HPDE6-E6E7 (cell line): Measurements from ENCODE around the gene GRWD1.
"Not testable (repeated sequence)": the region's sequence is repeated elsewhere in the genome, so short reads cannot be mapped to it uniquely, and the experiment has no call there.

Experiments
- DNase-seq: peaks from one replicate; pipeline ENCODE4 v3.0.0; 2011; ENCODE audit warnings: missing footprints; ENCODE audit errors: extremely low spot score

GRWD1 gene

GRCh38 chr19:48479686-48480085 is 33.9 kb downstream of the GRWD1 start:
- no peak for DNase-seq

- peak; percentile 29 for DNase-seq
These were observed 34.4 kb downstream of the GRWD1 start for GRCh38 chr19:48480183-48480557.

- no peak for DNase-seq
These were observed 35.0 kb downstream of the GRWD1 start for GRCh38 chr19:48480558-48481500.

GRCh38 chr19:48481846-48482639 is 36.3 kb downstream of the GRWD1 start:
- DNase-seq = no peak

GRCh38 chr19:48483301-48483700 is 37.5 kb downstream of the GRWD1 start:
- DNase-seq = no peak

GRCh38 chr19:48484247-48484893 is 38.6 kb downstream of the GRWD1 start:
- no peak for DNase-seq

GRCh38 chr19:48484931-48485612 is 39.3 kb downstream of the GRWD1 start:
- DNase-seq = no peak

GRCh38 chr19:48486706-48487105 is 40.9 kb downstream of the GRWD1 start:
- not testable (repeated sequence) for DNase-seq

GRCh38 chr19:48487544-48487943 is 41.8 kb downstream of the GRWD1 start:
- no peak for DNase-seq

GRCh38 chr19:48487948-48488347 is 42.2 kb downstream of the GRWD1 start:
- peak; percentile 91 for DNase-seq

GRCh38 chr19:48488478-48488877 is 42.7 kb downstream of the GRWD1 start:
- not testable (repeated sequence) for DNase-seq

- no peak for DNase-seq
These were observed 43.9 kb downstream of the GRWD1 start for GRCh38 chr19:48489608-48490216.

GRCh38 chr19:48490981-48491792 is 45.4 kb downstream of the GRWD1 start:
- no peak for DNase-seq

- DNase-seq = no peak
These were observed 46.0 kb downstream of the GRWD1 start for GRCh38 chr19:48491793-48492123.

- peak; percentile 79 for DNase-seq
These were observed 47.3 kb downstream of the GRWD1 start for GRCh38 chr19:48492925-48493717.

GRCh38 chr19:48493718-48494401 is 48.1 kb downstream of the GRWD1 start:
- DNase-seq = no peak

GRCh38 chr19:48495396-48495795 is 49.6 kb downstream of the GRWD1 start:
- DNase-seq = no peak

GRCh38 chr19:48496959-48497727 is 51.4 kb downstream of the GRWD1 start:
- DNase-seq = no peak
